ENCODE measurements around the gene SOX5. TPM values are rescaled to one million over a fixed set of nuclear protein-coding genes. Genes with fewer than 3 reads are reported as not detected.

The SOX5 gene
- total RNA-seq, 1 donor from 2014 or later, result 31.0 TPM

DNA sequence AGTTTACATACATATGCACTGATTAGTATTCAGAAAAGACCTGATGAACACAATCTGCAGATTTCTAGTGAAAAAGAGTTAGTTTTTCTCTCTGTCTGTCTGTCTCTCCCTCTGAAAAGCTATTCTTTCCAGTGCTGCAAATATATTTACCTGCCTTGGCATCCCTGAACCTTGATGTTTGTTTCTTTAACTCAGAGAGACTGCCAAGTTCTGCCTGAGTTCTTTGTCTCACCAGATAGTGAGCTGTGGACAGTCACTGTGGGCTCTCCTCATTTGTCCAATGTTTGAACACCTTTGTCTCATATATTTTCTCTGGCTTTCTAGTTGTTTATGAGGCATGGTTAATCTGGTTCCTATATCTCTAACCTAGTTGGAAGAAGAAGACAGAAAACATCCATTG, 250.4 kb downstream of the SOX5 start:
- no peak for DNase-seq (ENCODE audit: low spot score)

DNA sequence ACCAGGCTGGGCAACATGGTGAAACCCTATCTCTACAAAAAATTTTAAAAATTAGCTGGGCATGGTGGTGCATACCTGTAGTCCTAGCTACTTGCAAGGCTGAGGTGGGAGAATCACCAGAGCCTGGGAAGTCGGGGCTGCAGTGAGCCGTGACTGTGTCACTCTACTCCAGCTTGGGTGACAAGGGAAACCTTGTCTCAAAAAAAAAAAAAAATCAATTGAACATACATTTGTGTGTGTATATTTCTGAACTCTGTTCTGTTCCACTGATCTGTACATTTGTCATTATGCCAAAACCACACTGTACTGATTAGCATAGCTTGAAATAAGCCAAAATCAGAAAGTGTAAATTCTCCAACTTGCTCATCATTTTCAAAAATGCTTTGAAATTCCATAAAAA, 254.6 kb downstream of the SOX5 start:
- DNase-seq (ENCODE audit: low spot score), result no peak

DNA sequence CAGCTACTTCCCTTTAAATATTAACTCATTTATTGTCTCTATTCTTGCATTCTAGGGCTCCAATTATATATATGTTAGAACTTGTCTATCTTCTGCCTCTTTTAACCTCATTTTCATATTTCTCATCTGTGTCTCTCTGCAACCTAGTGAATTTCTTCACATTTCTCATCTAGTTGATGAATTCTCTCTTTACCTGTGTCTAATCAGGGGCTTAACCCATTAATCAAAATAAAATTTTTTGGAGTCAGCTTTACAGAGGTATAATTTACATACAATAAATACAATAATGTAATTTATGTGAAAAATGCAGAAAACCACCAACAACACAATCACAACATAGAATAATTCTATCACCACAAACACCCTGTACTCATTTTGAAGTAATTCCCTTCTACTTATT, 255.2 kb downstream of the SOX5 start:
- DNase-seq (ENCODE audit: low spot score), result no peak

DNA sequence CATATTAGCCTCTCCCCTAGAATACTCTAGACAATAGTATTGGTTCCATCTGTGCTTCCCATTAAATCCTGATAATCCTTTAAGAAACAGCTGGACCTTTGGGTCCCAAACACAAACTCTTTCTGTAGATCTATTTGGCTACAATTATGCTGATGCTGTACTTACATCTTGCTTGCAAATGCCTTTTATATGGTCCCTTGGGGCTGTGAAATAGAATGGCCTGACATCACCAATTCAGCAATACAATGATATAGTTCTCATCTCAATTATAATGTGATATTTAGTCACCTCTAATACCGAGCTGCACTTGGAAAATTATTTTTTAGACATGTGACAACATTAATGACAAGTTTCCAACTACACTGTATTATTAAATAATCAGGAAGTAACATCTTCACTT, 261.5 kb downstream of the SOX5 start:
- DNase-seq (ENCODE audit: low spot score), result no peak

DNA sequence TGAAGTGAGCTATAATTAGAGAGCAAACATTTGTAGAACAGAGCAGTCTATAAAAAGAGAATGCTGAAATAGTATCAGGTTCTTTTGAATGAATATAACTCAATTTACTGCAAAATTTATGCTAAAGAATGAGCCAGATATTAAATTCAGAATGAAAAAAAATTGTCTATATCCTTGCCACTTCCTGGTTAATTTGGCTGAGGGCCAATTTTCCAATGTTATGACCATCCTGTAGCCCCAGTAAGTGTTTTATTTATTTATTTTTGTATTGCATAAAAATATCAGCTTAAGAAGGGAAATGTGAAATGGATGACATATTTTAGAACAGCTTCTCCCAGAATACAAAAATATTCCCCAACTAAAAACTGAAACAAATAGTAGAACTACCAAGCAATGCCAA, 263.4 kb downstream of the SOX5 start:
- DNase-seq (ENCODE audit: low spot score), result no peak

DNA sequence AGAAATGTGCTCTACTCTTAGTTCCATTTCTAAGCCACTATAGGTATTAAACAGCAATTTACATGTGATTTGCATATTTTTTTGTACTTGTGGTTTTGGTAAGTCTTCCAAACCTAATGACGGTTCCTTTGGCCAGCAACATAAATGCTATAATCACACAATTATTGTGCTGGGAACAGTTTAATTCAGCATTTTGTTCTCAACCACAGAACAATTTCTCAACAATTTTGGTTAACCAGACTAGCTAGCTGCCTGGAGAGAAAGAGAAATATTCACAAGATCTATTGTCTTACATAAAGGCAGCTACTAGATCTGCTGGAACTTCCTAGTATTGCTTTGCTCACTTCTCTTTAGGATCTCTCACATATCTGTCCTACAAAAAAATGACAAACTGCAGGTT, 265.3 kb downstream of the SOX5 start:
- no peak for DNase-seq (ENCODE audit: low spot score)

DNA sequence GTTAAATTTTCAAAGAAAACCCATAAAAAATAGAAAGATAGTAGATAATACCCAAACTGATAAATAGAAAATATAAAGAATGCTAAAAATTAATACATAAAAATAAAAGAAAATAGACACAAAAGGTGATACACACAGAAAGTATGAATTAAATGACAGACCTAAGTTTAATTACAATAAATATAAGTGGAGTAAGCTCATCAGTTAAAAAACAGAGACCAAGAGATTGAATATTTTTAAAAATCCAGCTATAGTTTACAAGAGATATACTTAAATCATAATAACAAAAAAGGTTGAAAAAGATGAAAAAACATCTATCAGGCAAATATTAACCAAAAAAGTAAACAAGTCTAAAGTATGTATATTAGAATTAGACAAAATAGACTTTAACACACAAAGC, 268.2 kb downstream of the SOX5 start:
- DNase-seq (ENCODE audit: low spot score), result no peak

DNA sequence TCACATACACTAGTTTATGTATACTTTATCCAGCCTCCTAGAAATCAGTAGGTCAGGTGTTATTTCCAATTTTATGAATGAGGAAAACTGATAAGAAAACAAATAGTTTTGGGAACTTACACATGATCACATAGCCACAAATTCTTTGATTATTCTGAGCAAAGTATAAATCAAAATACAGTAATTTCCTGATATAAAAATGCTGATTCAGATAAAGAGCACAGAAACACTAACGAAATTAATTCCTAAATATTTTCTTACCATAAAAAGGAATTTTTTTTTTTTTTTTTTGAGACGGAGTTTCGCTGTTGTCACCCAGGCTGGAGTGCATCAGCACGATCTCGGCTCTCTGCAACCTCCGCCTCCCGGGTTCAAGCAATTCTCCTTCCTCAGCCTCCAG, 275.4 kb downstream of the SOX5 start:
- DNase-seq (ENCODE audit: low spot score), result no peak

DNA sequence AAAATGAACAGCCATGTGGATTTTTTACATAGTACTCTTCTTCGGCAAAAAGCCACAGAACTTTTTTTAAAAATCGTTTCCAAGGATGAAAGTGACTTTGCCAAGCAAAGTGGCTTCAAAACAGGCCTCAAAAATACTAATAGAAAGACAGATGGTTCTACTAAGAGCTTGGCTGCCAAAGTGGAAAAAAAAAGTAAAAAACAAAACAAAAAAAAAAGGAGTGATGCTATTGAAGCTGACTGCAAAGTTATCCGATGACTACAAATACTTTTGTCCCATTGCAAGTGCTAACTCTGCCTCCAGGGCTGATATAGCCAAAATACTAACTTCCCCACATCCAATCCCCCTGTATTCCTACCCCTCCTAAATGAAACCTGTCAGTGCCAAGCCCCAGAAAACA, 277.6 kb downstream of the SOX5 start:
- DNase-seq (ENCODE audit: low spot score), result no peak

DNA sequence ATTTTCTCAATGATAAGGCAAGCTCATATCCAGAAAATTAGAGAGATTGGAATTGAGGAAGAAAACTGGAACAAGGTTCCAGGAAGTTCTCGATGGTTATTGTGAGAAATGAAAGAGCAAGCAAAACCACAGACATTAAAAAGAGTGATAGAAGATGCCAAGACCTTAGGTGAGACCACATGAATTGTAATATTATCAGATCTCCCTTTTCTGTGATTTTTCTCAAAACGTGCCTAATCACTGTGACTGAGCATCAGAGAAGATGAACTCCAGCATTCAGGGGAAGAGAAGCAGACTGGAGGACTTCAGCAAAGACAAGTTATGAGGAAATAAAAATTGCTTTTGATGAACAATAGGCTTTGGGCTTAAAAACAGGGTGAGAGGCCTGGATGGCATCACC, 278.8 kb downstream of the SOX5 start:
- DNase-seq (ENCODE audit: low spot score), result no peak

DNA sequence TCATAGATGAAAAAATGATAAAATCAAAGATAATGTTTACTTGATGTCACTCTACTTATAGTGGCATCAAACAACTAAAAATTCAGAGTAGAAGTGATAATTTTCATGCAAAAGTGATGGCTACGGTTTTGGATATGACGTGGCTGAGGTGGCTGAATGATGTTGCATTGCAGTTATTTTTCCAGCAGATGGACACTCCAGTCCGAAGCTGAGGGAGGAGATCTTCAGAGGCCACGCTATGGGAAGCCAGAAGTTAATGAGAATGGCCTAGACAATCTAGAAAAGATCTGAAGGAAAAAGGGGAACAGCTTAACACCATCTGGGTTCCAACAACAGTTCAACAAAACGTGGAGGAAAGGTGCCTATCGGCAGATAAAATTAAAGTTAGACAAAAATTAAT, 279.8 kb downstream of the SOX5 start:
- DNase-seq (ENCODE audit: low spot score), result no peak

DNA sequence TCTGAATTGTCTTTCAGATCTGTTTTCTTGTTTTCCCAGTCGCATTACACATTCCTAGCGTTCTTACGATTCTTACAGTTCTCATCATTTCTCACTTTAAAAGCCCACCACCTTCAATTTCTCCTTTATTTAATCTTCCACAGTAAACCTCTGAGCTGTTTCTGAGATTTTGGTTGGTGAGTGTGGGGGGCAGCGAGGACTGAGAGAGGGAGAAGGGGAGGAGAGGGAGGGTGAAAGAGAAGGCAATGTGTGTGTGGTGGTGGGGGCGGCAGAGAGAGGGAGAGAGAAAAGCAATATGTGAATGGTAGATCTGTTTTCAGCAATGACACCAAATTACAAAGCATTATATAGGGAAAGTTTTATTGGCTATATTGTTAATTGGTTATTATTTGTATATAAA, 282.6 kb downstream of the SOX5 start:
- DNase-seq (ENCODE audit: low spot score), result no peak

DNA sequence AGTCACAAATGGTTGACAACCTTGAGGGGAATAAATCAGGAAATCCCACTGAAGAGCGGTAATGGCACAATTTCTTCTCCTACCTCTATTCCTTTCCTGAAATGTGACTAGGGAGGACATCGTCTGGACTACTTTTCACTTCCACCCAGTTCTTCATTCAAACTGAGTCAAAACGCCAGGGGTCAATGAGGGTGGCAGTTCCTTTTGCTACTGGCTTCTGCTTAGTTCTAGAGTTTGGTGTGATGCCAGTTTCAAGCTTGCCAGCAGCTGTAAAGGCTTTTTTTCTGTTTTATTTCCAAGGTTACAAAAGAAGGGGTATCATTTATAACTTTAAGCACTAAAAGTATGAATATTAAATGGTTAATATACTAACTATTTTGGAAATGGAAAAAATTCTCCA, 286.5 kb downstream of the SOX5 start:
- no peak for DNase-seq (ENCODE audit: low spot score)

DNA sequence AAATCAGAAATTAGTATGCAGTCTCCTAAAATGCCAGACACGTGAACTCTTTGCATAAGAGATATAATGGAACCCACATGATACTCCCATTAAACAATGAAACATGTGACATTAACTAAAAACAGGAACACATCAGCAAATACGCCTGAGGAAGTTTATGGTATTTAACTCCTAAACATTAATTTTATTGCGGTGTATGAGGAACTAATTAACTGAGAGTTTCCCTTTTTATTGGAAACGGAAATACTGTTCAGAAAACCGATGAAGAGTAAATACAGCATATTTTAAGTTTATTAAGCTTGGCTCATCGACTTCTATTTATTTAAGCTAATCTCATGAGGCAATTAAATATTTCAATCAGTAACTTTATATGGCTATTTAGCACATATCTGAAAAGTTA, 290.3 kb downstream of the SOX5 start:
- no peak for DNase-seq (ENCODE audit: low spot score)

DNA sequence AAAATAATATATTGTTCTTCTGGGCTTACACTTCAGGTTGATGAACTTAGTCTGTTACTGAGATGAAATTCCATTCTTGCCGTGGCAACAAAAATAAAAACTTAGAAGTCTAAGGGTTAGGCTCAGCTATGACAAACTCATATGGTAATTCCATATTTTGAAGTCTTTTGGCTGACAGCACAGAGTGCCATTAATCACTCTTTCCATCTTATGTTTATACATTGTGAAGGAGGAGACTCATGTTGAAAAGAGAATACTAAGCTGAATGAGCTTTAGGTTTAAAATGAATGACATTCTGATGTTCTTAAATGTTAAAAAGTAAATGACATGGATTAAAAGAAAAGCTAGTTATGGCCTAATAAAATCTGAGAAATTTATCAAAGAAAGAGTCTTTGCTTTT, 291.9 kb downstream of the SOX5 start:
- no peak for DNase-seq (ENCODE audit: low spot score)

DNA sequence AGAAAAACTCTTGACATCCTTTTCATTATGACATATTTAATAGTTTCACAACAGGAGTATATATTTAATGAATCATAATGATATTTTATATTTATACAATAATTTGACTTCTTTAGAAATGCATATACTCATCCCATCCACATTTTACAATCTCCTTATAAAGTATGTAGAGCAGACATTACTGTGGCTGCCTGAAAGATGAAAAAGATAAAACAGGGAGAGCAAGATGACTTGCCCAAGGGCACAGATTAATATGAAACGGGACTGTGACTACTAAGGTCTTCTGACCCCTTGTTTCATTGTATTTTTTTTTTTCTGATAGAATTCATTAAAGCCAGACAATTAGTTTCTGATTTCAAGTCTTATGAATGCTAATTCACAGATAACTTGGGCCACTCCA, 293.6 kb downstream of the SOX5 start:
- DNase-seq (ENCODE audit: low spot score), result no peak

DNA sequence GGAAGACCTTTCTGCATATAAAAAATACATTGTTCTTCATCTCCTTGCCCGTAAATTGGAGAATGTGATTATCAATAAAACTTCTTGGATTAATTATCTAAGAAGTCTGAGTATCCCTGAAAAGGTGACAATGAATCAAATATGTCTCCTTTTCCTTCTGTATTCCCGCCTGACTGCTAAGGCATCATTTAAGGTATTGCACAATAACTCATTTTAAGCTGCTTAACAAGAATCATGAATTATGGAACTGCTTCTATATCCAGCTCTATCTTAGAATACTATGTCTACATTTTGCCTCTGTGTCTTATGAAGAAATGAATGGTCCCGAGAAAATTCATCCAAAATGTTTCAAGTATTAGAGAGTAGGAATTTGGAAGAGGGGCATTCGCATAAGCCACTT, 294.4 kb downstream of the SOX5 start:
- no peak for DNase-seq (ENCODE audit: low spot score)

DNA sequence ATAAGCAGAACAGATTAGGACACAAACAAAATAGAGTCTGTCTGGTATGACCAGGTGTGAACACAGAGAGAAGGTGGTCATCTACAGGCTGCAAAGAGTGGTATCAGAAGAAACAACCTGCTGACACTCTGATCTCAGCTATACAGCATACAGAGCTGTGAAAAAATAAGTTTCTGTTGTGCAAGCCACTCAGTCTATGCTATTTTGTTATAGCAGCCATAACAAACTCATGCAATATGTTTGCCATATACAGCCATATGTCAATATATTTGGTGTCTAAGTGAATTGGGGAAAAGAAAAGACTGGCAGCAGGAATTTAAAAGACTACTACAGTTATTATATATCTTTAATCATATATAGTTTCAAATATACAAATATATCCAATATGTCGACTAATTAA, 300.9 kb downstream of the SOX5 start:
- DNase-seq (ENCODE audit: low spot score), result no peak

DNA sequence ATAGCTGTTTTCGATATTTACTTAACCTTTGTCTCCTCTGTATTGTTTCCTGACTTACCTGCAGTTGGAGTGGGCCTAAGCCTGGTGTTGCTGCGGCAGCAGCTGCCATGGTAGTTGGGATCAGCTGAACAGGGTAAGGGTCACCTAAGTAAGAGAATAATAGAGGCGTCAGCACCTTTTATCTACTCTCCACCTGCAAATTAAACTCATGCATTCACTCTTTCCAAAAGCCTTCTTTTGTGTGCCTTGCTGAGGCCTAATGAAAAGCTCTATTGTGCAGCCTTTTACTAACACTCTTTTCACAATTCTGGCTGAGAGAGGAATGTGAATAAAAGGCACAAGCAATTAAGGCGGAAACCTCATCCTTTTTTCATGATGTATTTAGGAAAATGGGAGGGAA, 308.7 kb downstream of the SOX5 start:
- DNase-seq (ENCODE audit: low spot score), result no peak

DNA sequence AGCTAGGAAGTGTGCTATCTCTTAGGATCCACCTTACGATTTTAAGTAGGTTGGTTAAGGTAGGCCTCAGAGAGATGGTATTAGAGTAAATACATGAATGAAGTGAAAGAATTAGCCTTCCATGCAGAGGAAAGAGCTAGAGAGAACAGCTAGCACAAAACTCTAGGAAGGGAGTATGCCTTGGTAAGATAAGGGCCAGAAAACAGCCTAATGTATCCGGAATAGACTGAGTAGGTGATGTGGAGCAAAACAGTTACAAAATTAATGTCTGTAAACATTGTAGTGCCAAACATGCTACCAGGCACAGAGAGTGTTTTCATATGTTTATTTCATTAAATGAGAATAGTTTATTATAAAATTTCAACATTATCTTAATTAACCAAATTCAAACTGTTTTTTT, 315.1 kb downstream of the SOX5 start:
- no peak for DNase-seq (ENCODE audit: low spot score)

DNA sequence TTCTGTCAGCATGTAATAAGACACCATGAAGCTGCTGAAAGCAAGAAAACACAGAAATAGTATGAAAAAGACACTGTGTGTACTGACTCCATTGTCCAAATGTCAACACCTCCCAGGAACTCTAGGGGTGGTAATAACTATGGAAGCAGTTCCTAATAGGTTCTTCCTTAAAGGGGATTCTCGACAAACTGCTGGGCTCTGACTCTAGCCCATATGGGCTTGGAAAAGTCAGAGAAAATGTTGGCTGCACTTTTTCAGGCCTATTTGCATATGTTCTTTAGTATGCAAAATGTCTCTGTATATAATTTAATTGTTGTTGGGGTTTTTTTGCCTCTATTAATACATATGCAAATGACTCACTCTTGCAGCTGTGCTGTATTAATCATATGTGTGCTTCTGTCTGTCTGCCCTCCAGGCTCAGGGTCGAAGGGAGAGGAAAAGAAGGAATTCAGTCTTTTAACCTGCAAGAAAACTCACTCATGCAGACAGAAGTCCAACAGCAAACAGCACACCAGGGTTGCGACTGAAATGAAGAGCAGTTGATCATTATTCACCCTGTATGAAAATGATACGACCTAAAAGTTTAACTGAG, 317.6 kb downstream of the SOX5 start:
- no peak for DNase-seq (ENCODE audit: low spot score)

DNA sequence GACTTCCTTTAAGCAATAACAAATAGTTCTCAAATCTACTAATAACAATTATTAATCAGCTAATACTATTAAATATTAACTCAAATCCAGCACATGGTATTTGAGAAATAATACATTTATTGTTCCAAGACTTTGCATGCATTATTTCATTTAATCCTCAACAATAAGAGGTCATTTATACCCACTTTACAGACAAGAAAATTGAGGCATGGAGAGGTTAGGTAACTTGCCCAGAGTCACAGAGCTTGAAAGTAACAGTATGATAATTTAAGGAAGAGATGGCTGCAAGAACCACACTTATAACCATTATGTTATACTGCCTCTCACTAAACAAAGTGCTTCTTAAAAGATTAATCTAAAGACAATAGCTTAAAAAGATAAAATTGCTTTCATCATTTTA, 318.9 kb downstream of the SOX5 start:
- no peak for DNase-seq (ENCODE audit: low spot score)

DNA sequence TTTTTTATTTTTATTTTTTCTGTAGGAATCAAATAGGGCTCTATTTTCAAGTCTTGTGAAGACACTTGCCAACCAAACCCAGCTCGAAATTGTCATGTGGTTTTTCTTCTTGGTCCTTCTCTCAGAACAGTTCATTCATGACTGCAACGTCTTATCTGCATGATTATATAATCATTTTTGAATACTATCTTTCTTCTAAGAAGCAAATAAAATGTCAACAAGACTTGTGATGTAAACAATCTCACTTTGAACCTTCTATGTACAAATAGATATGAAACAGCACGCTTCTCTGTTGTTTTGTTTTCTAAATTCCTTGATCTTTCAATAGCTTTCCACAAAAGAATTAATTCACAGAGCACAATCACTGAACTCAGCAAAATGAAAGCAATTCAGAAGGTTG, 320.7 kb downstream of the SOX5 start:
- DNase-seq (ENCODE audit: low spot score), result no peak

DNA sequence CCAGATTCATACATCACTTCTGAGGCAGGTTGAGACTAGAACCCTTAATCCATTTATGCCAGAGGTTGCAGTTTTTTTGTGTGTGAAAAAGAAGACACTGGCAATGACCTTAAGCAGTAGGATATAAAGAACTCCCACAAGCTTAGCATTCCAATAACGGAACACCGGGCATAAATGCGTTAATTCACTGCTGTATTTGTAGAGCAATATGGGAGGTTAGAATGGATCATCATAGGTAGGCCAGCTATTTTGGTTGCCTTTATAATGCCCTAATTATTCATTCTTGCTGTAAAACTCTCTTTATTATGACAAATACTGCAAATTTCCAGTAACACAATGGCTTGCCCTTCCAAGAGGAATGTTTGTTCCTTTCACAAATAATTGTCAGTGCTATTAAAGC, 322.7 kb downstream of the SOX5 start:
- no peak for DNase-seq (ENCODE audit: low spot score)
